GM19468 (cell line): ENCODE results near the gene CEP72.

Experiments used
- ATAC-seq: cut with Tn5 transposase; IDR thresholded peaks from one replicate; pipeline ENCODE4 v1.9.1; 2021; ENCODE audit warnings: mild to moderate bottlenecking, moderate library complexity, moderate number of reproducible peaks; ENCODE audit not compliant: unreplicated experiment; ENCODE audit errors: extremely low read depth

CEP72 gene

DNA sequence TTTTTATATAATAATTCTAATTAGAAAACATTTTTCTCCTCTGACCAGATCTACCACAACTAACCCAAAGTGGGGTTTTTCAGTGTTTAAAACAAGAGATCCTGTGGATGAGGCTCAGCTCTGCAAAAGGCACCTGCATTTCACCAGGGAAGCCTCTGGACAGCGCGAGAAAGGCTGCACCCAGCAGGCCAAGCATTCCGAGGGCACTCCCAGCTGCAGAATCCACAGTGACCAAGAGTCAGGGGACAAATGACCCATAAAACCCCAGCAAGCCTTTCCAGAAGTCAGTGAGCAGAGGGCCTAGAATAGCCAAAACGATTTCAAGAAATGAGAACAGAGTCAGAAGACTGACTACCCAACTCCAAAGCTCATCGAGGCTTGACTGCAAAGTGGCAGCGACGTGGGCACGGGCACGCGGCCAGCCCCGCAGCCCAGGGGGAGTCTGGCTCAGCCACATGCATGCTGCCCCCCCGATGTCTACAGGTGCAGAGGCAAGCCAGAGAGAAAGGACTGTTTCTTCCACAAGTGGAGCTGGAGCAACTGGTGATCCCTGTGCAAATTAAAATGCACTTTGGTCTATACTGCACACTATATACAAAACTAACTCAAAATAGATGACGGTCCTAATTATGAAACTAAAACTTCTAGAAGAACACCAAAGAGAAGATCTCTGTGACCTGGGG is 54.8 kb downstream of the CEP72 start:
- ATAC-seq = no peak

DNA sequence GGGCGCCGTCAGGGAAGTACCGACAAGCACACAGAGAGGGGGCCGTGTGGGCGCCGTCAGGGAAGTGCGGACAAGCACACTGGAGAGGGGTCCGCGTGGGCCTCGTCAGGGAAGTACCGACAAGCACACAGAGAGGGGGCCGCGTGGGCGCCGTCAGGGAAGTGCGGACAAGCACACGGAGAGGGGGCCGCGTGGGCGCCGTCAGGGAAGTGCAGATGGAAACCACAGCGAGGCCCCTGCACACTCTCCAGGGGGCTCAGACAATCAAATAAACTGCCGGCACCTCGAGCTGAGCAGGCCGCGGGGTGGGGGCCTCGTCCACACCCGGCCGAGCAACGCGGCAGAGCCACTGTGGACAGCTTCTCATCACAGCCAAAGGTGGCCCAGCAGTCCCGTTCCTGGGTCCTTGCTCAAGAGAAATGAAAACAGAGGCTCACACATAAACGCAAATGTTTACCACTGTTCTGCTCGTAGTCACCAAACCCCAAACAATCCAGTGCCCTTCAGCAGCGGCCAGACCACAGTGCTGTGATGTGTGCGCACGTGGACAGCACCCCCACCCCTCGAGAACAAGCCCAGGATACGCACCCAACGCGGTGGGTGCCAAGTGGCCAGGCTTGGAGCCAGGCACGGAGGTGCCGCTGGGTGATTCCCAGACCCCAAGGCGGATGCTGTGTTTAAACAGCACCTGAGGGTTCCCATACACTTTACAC is 56.3 kb downstream of the CEP72 start:
- ATAC-seq = no peak

DNA sequence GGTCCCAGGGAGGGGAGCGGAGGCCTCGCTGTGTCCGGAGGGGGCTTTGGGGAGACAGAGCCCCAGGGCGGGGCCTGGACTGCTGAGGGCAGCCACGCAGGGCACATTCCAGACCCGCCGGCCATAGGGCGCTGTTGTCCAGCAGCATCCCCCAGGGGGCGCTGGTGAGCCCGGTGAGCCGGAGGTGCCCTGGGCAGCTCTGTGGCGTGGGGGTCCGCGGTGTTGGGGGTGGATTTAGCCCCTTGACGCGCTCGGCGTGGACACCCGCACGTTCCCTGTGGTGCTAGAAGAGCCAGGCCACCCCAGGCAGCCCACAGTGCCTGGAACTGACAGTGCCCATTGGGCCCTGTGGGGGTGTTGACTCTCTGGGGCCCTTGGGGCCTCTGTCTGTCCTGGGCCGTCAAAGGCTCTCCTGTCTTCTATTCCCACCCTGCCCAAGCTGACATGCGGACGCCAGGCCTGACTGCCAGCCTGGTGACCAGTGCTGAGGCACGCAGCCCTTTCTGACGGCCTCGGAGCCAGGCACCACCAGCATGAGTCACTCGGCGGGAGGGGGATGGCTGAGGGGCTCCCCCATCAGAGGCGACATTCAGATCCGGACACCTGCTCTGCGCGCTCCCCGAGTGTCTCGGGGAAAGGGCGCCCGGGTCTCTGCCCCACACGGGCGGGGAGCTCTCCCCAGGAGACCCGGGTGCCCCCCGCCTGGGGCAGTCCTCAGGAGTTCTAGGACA is 57.1 kb downstream of the CEP72 start:
- ATAC-seq = no peak

DNA sequence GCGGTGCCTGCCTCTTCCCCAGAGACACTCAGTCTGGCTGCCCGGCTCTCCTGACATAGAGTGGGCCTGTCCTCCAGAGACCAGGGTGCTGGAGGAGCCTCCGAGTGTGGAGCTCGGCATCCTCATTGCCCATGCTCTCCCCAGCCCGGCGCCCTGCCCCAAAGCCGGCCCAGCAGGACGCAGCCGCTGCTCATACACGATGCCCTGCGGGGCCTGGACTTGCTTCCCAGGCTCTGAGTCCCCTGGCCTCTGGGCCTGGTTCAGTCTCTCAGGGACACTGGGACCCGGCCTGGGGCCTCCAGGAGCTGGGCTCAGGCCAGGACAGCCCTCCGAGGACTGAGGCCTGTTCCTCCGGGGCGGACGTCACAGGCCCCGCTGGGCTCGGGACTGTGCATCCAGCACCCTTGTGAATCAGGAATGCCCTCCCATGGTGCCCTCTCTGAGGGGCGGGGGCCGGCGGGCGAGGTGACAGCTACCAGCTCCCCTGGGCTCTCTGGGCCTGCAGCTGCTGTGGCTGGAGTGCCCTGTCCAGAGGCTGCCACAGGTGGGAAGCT is 57.8 kb downstream of the CEP72 start:
- ATAC-seq = no peak

DNA sequence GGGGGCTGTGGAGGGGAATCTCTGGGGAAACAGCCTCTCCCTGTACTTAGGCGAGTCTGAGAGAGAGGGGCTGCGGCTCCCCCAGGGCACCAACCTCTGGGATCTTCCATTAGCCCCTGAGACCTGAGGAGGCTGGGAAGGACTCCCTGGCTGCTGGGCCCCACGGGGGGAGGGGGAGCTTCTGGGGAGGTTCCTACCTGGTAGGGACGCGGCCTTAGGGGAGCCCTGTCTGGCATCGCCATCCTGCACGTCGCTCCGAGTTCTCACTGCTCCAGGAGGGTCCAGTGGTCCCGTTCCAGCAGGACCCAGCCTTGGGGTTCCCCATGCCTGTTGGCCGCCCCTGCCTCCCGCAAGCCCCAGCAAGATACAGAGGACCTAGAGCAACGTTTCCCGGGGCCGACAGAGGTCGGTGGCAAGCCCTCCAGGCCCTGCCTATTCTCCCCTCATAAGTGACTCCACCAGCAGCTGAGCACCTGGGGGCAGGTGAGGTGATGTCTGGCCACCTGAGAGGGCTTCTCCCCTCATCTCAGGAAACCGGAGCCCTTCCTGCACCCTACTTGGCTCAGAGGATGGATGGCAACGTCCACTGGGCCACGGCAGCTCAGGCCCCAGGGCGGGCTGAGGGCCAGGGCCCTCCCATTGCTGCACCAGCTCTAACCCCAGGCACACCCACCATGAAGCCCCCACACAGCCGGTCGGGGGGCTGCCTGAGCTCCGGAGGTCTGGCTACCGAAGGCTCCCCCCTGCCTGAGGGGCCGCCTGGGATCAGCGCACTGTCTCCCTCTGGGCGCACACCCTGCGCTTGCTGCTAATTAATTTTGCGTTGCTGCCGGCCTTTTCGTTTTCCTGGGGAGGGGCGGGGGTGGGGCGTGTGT is 58.5 kb downstream of the CEP72 start:
- no peak for ATAC-seq

DNA sequence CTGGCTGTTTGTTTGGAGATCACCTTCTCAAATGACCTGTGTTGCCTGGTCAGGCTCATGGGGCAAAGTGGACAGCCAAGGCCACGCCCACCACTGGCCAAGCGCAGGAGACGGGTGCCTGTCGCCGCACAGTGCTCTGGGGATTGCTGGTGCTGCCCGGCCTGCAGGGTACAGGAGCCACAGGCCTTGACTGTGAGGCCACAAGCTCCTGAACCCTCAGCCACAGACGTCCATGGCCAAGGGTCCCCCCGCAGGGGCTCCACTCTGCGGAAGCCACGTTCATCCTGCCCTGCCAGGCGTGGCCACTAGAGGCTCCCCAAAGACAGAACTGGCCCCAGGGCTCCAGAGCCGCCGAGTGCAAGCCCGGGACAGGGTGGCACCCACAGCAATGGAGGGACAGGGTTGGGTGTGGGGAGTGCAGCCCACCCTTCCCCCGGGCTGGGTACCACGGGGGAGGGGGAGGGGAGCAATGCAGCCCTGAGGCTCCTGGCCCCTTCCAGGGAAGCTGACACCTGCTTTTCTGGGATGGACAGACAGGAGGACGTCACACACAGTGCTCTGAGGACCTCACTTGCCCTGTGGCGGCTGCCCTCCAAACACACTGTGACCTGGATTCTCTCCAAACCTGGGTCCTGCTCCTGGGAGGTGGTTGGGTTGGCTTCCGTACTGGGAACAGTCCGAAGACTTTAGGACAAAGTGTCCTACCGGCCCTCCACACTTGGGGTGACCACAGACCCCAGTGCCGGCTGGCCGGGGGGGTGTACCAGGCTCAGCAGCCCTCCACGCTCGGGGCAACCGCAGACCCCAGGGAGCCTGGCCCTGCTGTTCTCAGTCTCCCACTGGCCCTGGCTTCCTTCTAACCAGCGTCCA is 59.6 kb downstream of the CEP72 start:
- peak; percentile 54 for ATAC-seq

DNA sequence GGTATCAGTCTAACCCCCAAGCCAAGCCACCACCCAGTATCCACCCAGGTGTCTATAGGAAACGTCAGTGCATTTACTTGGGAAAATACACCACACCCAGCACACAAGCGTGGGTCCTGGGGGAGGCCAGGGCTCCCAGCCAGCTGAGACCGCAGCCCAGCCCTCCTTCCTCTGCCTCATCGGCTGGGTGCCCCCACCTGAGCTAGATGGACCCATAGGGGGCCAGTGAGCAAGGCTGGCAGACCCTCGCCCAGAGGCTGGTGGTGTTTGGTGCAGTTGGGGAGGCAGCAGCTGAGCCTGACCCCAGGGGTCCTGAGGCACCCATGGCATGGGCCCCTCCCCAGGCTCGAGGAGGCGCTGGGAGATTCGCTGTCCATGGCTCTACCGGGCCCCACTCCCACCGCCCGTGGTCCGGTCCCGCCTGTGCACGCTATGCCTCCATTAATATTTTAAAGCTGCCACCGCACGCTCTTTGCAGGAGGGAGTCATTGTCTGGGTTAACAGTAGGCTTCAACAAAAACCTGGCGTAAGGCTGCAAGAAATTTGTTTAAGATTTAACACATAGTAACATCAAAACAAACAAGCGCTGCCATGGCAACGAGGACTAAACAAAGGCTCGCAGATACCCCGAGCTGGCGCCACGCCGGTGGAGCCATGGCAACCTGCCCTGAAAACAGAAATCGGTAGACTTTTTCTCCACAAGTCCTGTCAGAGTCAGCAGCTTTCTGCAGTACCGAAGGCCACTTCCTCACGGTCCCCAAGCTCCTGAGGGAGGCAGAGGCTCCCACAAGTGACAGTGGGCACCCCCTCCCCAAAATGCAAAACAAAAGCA is 60.4 kb downstream of the CEP72 start:
- no peak for ATAC-seq

DNA sequence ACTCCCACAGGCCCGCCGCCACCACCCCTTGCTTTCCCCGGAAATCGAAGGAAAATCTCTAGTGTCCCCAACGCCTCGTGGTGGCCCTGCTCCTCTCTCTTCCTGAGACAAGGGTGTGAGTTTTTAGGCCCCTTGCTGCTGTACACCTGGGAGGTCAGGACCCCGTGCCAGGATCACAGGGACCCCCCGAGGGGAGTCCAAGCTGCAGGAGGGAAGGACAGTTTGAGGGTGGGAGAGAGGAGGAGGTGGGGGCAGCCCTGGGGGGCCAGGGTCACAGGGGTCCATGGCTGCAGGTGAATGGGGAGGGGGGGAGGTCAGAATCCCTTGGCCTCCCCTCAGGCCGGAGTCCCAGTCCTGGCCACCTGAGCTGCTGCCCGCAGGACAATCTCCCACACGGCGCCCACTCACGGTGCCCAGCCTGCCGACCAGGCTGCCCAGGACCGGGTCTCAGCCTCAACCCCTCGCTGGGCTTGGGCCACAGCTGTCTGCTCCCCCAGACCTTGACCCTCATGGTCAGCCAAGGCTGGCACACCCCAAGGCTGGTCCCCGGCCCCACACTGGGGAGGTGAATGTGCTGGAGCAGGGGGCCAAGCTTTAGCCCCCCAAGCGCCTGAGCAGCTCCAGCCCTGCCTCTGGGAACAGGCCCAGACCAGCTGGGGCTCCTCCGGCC is 61.2 kb downstream of the CEP72 start:
- ATAC-seq = no peak

DNA sequence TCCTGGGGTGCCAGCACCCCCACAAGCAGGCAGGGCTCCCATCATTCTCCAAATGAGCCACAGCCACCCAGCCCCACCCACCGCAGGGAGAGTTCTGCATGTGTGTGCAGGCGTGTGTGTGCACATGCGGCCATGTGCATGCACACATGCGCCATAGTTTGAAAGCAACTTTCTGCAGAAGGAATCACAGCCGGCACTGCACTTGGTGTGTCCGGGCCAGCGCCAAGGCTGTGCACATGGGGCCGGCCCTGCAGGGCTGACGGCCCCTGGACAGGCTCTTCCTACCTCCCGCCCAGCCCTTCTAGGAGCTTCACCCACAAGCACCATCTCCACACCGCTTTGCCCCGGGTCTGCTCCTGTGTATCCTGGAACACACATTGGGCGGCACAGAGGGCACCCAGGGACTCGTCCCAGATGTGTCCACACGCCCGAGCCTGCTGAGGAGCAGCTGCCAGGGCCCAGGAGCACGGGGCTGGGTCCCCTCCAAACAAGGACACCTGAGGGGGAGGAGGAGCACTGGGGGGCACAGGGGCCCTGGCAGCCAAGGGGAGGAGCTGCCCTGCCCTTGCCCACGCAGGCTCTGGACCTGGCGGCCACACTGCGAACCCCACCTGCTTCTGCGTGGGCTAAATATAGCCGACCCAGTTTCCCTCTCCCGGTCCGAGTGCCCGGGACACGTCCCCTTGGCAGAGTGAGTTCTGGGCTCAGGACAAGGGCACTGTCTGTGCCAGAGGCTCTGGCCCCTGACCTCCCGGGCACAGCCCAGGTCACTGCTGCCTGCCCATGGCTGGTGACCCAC is 61.9 kb downstream of the CEP72 start:
- ATAC-seq = no peak

DNA sequence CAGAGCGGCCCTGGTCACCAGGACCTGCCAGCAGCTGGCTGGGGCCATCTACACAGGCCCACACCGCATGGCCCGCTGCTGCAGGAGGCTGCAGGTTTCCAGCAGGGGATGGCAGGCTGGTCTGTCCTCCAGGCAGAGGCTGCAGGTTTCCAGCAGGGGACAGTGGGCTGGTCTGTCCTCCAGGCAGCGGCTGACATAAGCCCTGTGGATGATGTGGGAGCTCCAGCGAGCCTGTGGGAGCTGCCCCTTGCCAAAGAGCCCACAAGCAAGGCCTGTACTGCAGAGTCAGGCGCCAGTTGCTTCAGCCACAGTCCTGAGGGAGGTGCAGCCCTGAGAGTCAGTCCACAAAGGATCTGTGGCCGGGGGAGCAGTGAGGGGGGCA is 62.5 kb downstream of the CEP72 start:
- no peak for ATAC-seq

DNA sequence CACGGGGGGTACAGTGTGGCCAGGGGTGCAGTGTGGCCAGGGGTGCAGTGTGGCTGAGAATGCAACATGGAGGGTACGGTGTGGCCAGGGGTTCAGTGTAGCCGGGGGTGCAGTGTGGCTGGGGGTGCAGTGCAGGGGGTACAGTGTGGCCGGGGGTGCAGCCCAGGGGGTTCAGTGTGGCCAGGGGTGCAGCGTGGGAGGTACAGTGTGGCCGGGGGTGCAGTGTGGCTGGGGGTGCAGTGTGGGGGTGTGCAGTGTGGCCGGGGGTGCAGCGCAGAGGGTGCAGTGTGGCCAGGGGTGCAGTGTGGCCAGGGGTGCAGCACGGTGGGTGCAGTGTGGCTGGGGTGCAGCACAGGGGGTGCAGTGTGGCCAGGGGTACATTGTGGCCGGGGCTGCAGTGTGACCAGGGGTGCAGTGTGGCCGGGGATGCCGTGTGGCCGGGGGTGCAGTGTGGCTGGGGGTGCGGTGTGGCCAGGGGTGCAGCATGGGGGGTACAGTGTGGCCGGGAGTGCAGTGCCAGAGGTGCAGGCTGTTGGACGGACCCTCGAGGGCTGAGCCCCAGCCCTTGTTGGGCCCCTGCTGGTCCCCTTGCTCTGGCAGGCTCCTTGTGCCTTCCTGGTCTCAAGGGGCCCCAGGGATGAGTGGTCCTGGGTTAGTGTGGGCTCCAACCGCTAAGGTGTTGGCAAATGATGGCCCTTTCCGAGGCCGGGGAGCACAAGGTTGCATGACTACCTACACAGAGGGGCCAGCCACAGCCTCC is 63.2 kb downstream of the CEP72 start:
- ATAC-seq = no peak

DNA sequence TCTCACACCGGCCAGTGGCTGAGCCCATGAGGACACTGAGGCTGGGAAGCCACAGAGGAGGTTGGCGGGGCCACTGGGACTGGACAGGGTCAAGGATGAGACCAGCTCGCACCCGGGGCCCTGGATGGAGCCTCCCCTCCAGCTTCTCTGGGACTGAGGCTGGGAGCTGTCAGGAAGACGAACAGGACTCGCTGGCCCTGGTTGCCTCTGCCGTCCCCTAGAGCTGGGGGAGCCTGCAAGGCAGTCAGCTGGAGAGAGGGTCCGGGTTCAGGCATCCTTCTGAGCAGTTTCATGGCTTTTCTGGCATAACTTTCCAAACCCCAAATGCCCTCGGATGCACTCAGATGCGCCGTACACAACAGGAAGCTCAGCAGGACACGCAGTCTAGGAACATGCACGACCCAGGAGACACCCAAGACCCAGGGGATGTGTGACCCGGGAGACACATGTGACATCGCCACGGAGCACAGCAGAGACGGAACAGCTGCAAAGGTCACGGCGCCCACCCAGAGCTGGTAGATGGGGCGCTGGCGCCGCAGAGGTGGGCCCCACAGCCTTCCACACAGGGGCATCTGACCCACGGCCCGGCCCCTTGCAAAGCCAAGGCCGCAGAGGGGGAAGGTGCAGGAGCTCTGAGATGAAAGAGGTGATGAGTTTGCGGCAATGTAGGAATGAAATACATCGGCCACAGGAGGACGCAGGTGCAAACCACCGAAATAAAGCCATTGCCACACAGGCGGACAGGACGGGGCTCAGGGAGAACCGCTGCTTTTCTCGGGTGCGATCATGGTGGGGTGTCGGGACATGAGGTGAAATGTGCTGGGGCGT is 63.9 kb downstream of the CEP72 start:
- ATAC-seq = no peak

DNA sequence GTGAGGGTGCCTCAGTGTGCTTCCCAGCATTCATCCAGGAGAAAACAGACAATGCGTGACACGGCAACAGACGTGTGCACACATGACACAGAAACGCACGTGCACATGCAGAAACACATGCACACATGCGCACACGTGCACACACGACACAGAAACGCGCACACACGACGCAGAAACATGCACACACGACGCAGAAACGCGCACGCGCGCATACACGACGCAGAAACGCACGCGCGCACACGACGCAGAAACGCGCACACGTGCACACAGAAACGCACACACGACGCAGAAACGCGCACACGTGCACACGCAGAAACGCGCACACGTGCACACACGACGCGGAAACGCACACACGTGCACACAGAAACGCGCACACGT is 64.5 kb downstream of the CEP72 start:
- ATAC-seq = no peak

DNA sequence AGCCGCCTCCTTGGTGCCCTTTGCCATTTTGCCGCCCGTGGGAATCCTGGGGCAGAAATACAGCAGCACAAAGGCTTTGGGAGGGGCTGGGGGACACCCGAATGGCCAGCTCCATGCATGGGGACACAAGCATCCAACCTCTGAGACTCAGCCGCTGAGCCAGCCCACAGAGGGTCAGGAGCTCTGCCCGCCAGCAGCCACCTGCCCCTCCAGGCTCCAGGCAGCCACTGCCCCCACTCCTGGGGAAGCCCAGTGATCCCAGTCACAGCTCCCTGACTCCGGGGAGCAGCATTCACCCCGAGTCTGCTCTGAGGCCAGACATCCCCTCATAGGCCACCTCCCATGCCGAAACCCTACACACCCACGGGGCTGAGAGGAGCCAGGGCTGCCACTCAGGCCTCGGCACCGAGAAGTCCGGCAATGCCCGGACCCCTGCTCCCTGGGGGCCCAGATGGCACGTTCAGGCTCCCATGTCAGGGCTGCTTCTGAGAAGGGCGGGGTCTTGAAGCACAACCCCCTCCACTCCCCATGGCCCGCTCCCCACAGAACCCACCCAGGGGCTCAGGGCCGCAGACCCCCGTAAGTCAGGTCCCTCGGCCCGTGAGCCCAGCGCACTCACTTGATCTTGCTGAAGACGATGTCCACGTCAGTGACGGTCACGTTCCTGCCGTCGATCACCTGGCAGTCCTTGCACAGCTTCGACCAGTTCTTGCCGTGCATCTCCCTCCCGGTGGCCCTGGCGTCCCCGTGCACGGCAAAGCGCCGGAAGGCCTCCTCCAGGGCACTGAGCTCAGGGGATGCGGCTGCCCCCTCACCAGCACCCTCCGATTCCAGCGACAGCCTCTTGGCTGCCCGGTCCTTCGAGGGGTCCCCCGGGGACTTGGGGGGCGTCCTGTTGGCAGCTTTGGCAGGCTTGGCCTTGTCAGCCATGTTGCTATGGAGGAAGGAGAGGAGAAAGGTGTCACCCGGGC is 65.3 kb downstream of the CEP72 start:
- ATAC-seq = no peak
